Measurements from ENCODE around the gene FBLN7. TPM values are rescaled to one million over a fixed set of nuclear protein-coding genes. Genes with fewer than 3 reads are reported as not detected.
"Not testable (repeated sequence)": the region's sequence is repeated elsewhere in the genome, so short reads cannot be mapped to it uniquely, and the experiment has no call there.

Gene FBLN7
- total and polyA plus RNA-seq, 2 experiments from 2014 or later: 1.6 to 1.7 TPM

DNA sequence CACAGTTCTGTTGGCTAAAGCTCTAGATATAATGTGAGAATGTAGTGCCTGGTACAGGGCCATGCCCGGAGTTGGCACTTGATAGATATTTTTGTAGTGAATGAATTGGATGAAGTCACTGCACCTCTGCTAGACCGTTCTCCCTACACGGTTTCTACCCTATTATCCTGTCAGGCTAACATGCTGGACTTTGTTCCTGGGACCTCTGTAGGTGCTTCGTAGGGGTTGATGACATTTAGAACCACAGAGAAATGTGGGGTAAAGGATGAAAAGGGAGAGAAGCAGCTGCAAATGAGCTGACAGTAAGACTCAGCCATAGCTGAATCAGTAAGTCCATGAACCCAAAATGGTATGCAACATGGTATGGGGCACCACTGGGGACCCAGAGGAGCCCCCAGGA is 4.1 kb upstream of the FBLN7 start:
- no peaks in the 10 kb centered on the region for H3K4me1 ChIP-seq (ENCODE audit: insufficient read depth)
- 68% methylated on average over 4 of the region's 4 CpGs for WGBS (ENCODE audit: low lambda C conversion rate, missing lambda C conversion rate)

DNA sequence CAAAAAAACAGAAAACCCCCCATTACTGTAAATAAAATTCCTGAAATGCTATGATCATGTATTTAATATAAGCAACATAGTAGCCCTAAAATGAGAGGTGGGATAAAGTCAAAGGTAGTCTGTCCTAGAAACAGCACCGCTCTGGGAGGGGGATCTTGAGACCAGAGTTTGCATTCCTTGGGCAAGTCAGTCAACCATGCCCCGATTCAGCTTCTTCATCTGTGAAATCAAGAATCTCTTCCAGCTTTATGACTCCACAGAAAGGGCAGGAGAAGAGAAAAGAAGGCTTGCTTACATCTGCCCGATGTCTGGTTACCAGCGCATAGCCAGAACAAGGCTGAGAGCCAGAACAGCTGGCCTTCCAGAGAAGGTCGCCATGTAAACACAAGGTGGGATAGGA is 2.1 kb upstream of the FBLN7 start:
- Histone ChIP-seq H3K27me3 (peaks cover 24% of the 10 kb centered on the region), H3K4me1 (ENCODE audit: insufficient read depth) (no peaks in the 10 kb centered on the region), H3K9me2 (replicated peaks; ENCODE audit: insufficient read depth) (no peaks in the 10 kb centered on the region), H3K9me3 (ENCODE audit: low read depth) (no peaks in the 10 kb centered on the region), H3K4me2 (no peak overlapping the region), H3K4me3 (no peak overlapping the region), H3K79me2 (no peaks in the 10 kb centered on the region), H4K20me1 (ENCODE audit: insufficient read depth, poor library complexity, severe bottlenecking) (no peaks in the 10 kb centered on the region), H3K36me3 (replicated peaks; ENCODE audit: insufficient read depth, low read depth) (no peaks in the 10 kb centered on the region), H2AFZ (no peak overlapping the region), H3K27ac (no peak overlapping the region)
- 98% methylated on average over 5 of the region's 5 CpGs for WGBS (ENCODE audit: low lambda C conversion rate, missing lambda C conversion rate)
- DNase-seq (ENCODE audit: low spot score): no peak
- TF ChIP-seq EZH2phosphoT487 (IDR thresholded peaks at IDR 0.05; ENCODE audit: low read depth, severe bottlenecking, unreplicated experiment) (no peak), EZH2 (IDR thresholded peaks at IDR 0.05; ENCODE audit: borderline replicate concordance) (no peak)
- TF ChIP-seq, protein P1, sequence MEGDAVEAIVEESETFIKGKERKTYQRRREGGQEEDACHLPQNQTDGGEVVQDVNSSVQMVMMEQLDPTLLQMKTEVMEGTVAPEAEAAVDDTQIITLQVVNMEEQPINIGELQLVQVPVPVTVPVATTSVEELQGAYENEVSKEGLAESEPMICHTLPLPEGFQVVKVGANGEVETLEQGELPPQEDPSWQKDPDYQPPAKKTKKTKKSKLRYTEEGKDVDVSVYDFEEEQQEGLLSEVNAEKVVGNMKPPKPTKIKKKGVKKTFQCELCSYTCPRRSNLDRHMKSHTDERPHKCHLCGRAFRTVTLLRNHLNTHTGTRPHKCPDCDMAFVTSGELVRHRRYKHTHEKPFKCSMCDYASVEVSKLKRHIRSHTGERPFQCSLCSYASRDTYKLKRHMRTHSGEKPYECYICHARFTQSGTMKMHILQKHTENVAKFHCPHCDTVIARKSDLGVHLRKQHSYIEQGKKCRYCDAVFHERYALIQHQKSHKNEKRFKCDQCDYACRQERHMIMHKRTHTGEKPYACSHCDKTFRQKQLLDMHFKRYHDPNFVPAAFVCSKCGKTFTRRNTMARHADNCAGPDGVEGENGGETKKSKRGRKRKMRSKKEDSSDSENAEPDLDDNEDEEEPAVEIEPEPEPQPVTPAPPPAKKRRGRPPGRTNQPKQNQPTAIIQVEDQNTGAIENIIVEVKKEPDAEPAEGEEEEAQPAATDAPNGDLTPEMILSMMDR (IDR thresholded peaks at IDR 0.05; ENCODE audit: poor library complexity): no peak

More for the DNA sequence above, 4.1 kb upstream of the FBLN7 start:
- Histone ChIP-seq H3K9me3 (ENCODE audit: low read depth) (no peaks in the 10 kb centered on the region), H4K20me1 (ENCODE audit: insufficient read depth, poor library complexity, severe bottlenecking) (no peaks in the 10 kb centered on the region), H3K9me2 (replicated peaks; ENCODE audit: insufficient read depth) (no peaks in the 10 kb centered on the region), H3K27me3 (peaks cover 13% of the 10 kb centered on the region), H3K27ac (no peak overlapping the region), H3K79me2 (no peaks in the 10 kb centered on the region), H3K36me3 (replicated peaks; ENCODE audit: insufficient read depth, low read depth) (no peaks in the 10 kb centered on the region), H2AFZ (no peak overlapping the region), H3K4me2 (no peak overlapping the region), H3K4me3 (no peak overlapping the region)
- DNase-seq (ENCODE audit: low spot score): no peak
- no peak for TF ChIP-seq EZH2phosphoT487 (IDR thresholded peaks at IDR 0.05; ENCODE audit: low read depth, severe bottlenecking, unreplicated experiment)
- TF ChIP-seq EZH2 (IDR thresholded peaks at IDR 0.05; ENCODE audit: borderline replicate concordance): no peak
- TF ChIP-seq, protein P1 (IDR thresholded peaks at IDR 0.05; ENCODE audit: poor library complexity): no peak

DNA sequence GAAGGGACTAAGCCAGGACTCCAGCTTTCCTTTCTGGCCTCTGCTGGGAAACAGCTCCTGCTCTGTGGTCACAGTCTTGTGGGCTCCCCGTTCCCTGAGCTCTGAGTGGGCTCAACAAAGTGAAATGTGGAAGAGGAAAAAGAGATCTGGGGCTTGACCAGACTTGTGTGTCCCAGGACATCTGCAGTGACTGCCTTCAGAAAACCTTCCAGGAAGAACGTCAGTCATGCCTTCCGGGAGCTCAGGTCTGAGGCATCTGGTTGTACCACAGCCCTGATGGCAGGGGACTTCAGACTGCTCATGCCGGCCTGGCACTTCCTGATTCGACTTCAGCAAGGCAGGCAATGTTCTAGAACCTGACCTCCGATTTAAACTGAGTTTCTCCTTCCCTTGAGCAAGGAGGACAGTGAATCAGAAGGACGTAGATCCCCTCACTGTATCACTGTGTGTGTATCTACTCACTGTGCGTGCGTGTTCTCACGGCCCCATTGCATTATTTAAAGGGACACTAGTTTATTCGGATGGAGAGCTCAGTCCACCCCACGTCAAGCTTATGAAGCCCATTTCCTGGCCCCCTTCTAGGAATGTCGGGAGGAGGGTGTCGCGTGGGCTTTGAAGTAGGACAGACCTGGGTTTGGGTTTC is 548 bp upstream of the FBLN7 start:
- peak overlapping the region; percentile 64 for H3K4me3 ChIP-seq
- H3K79me2 ChIP-seq: no peaks in the 10 kb centered on the region
- H4K20me1 ChIP-seq (ENCODE audit: insufficient read depth, poor library complexity, severe bottlenecking): no peaks in the 10 kb centered on the region
- TF ChIP-seq, protein P1 (IDR thresholded peaks at IDR 0.05; ENCODE audit: poor library complexity): no peak
- TF ChIP-seq EZH2phosphoT487 (IDR thresholded peaks at IDR 0.05; ENCODE audit: low read depth, severe bottlenecking, unreplicated experiment) (no peak), EZH2 (IDR thresholded peaks at IDR 0.05; ENCODE audit: borderline replicate concordance) (no peak)
- H3K36me3 ChIP-seq (replicated peaks; ENCODE audit: insufficient read depth, low read depth): no peaks in the 10 kb centered on the region
- peak overlapping the region; percentile 56 for H2AFZ ChIP-seq
- no peaks in the 10 kb centered on the region for H3K9me2 ChIP-seq (replicated peaks; ENCODE audit: insufficient read depth)
- H3K27me3 ChIP-seq: peaks cover 27% of the 10 kb centered on the region
- H3K9me3 ChIP-seq (ENCODE audit: low read depth): no peaks in the 10 kb centered on the region
- 34% methylated on average over 15 of the region's 15 CpGs for WGBS (ENCODE audit: low lambda C conversion rate, missing lambda C conversion rate)
- DNase-seq (ENCODE audit: low spot score): no peak
- peak overlapping the region; percentile 92 for H3K4me2 ChIP-seq
- H3K4me1 ChIP-seq (ENCODE audit: insufficient read depth): no peaks in the 10 kb centered on the region
- no peak overlapping the region for H3K27ac ChIP-seq

DNA sequence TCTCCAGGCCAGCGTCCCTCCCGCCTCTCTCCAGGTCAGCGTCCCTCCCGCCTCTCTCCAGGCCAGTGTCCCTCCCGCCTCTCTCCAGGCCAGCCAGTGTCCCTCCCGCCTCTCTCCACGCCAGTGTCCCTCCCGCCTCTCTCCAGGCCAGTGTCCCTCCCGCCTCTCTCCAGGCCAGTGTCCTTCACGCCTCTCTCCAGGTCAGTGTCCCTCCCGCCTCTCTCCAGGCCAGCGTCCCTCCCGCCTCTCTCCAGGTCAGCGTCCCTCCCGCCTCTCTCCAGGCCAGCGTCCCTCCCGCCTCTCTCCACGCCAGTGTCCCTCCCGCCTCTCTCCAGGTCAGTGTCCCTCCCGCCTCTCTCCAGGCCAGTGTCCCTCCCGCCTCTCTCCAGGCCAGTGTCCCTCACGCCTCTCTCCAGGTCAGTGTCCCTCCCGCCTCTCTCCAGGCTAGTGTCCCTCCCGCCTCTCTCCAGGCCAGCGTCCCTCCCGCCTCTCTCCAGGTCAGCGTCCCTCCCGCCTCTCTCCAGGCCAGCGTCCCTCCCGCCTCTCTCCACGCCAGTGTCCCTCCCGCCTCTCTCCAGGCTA is 939 bp downstream of the FBLN7 start:
- not testable (repeated sequence) for H4K20me1 ChIP-seq (ENCODE audit: insufficient read depth, poor library complexity, severe bottlenecking); H3K36me3 ChIP-seq (replicated peaks; ENCODE audit: insufficient read depth, low read depth); H3K27ac ChIP-seq; DNase-seq (ENCODE audit: low spot score); H3K4me1 ChIP-seq (ENCODE audit: insufficient read depth); H3K9me2 ChIP-seq (replicated peaks; ENCODE audit: insufficient read depth); H3K4me3 ChIP-seq; H3K79me2 ChIP-seq; H3K9me3 ChIP-seq (ENCODE audit: low read depth); H2AFZ ChIP-seq
- no CpG with 5 or more reads among the region's 32 CpGs for WGBS (ENCODE audit: low lambda C conversion rate, missing lambda C conversion rate)
- H3K4me2 ChIP-seq: peak overlapping the region; percentile 92
- H3K27me3 ChIP-seq: peaks cover 27% of the 10 kb centered on the region

DNA sequence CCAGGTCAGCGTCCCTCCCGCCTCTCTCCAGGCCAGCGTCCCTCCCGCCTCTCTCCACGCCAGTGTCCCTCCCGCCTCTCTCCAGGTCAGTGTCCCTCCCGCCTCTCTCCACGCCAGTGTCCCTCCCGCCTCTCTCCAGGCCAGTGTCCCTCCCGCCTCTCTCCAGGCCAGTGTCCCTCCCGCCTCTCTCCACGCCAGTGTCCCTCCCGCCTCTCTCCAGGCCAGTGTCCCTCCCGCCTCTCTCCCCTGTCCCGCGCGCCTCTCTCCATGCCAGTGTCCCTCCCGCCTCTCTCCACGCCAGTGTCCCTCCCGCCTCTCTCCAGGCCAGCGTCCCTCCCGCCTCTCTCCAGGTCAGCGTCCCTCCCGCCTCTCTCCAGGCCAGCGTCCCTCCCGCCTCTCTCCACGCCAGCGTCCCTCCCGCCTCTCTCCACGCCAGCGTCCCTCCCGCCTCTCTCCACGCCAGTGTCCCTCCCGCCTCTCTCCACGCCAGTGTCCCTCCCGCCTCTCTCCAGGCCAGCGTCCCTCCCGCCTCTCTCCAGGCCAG is 1.5 kb downstream of the FBLN7 start:
- peaks cover 27% of the 10 kb centered on the region for H3K27me3 ChIP-seq
- not testable (repeated sequence) for H3K36me3 ChIP-seq (replicated peaks; ENCODE audit: insufficient read depth, low read depth); H3K4me3 ChIP-seq; H3K79me2 ChIP-seq; H3K4me1 ChIP-seq (ENCODE audit: insufficient read depth); H3K9me3 ChIP-seq (ENCODE audit: low read depth); H3K27ac ChIP-seq; DNase-seq (ENCODE audit: low spot score); H4K20me1 ChIP-seq (ENCODE audit: insufficient read depth, poor library complexity, severe bottlenecking); H3K9me2 ChIP-seq (replicated peaks; ENCODE audit: insufficient read depth); H2AFZ ChIP-seq
- WGBS (ENCODE audit: low lambda C conversion rate, missing lambda C conversion rate): no CpG with 5 or more reads among the region's 38 CpGs
- H3K4me2 ChIP-seq: peak overlapping the region; percentile 71

Measured in hepatocyte (in vitro differentiated cells).